ENCODE results near the gene PCBP3. TPM values are rescaled to one million over a fixed set of nuclear protein-coding genes. Genes with fewer than 3 reads are reported as not detected.

Gene PCBP3
- polyA plus RNA-seq, 1 donor from 2014 or later = 1.7 TPM

DNA sequence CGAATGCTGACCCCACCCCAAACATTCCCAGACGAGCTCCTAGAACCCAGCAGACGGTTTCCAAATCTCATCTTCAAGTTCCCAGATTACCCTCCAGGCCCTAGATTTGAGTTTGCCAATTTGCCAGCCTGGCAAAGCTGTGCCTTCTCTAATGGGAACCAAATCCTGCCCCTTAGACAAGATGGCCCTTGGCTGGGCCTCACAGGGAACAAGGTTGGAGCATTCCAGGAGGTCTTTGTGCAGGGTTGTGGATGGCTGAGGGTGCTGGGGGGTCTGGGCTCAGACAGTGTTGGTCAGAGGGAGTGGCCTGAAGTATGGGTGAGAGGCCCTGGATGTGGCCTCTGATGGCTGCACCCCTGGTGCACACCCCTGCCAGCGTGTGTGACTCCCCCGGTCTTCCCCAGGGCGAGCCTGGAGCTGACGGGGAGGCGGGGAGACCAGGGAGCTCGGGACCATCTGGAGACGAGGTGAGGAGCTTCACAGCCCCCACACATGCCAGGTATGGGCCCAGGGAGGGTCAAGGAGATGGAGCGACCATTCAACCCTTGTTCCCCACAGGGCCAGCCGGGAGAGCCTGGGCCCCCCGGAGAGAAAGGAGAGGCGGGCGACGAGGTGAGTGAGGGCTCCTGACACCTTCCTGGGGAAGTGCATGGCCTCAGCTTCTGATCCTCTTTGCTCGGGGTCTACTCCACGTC lies 348.2 kb downstream of the PCBP3 start:
- H3K27ac ChIP-seq (ENCODE audit: low read length) = no peak overlapping the region
- H3K79me2 ChIP-seq (replicated peaks; ENCODE audit: insufficient read depth, low read length) = no peaks in the 10 kb centered on the region
- H3K9ac ChIP-seq (ENCODE audit: low read length) = no peak overlapping the region
- H3K9me2 ChIP-seq (ENCODE audit: insufficient read depth, low read length) = no peaks in the 10 kb centered on the region
- no peaks in the 10 kb centered on the region for H4K20me1 ChIP-seq (ENCODE audit: insufficient read depth)
- no peaks in the 10 kb centered on the region for H3F3A ChIP-seq (ENCODE audit: insufficient read depth, low read length, poor library complexity, severe bottlenecking)
- H3K9me3 ChIP-seq (ENCODE audit: low read length) = no peaks in the 10 kb centered on the region
- no peak overlapping the region for H2AFZ ChIP-seq (ENCODE audit: low read depth, low read length)
- H3K36me3 ChIP-seq (ENCODE audit: insufficient read depth, low read length) = no peaks in the 10 kb centered on the region
- TF ChIP-seq EP300 (conservative IDR thresholded peaks at IDR 0.05; ENCODE audit: poor library complexity, severe bottlenecking) = no peak
- TF ChIP-seq TAF1 (IDR thresholded peaks at IDR 0.05; ENCODE audit: low read depth) = no peak
- no peak for TF ChIP-seq POLR2AphosphoS5 (IDR thresholded peaks at IDR 0.05)
- TF ChIP-seq SMC3 (conservative IDR thresholded peaks at IDR 0.05; ENCODE audit: poor library complexity) = no peak
- TF ChIP-seq, protein P1, sequence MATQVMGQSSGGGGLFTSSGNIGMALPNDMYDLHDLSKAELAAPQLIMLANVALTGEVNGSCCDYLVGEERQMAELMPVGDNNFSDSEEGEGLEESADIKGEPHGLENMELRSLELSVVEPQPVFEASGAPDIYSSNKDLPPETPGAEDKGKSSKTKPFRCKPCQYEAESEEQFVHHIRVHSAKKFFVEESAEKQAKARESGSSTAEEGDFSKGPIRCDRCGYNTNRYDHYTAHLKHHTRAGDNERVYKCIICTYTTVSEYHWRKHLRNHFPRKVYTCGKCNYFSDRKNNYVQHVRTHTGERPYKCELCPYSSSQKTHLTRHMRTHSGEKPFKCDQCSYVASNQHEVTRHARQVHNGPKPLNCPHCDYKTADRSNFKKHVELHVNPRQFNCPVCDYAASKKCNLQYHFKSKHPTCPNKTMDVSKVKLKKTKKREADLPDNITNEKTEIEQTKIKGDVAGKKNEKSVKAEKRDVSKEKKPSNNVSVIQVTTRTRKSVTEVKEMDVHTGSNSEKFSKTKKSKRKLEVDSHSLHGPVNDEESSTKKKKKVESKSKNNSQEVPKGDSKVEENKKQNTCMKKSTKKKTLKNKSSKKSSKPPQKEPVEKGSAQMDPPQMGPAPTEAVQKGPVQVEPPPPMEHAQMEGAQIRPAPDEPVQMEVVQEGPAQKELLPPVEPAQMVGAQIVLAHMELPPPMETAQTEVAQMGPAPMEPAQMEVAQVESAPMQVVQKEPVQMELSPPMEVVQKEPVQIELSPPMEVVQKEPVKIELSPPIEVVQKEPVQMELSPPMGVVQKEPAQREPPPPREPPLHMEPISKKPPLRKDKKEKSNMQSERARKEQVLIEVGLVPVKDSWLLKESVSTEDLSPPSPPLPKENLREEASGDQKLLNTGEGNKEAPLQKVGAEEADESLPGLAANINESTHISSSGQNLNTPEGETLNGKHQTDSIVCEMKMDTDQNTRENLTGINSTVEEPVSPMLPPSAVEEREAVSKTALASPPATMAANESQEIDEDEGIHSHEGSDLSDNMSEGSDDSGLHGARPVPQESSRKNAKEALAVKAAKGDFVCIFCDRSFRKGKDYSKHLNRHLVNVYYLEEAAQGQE (IDR thresholded peaks at IDR 0.05; ENCODE audit: borderline replicate concordance) = no peak
- TF ChIP-seq, protein P2, sequence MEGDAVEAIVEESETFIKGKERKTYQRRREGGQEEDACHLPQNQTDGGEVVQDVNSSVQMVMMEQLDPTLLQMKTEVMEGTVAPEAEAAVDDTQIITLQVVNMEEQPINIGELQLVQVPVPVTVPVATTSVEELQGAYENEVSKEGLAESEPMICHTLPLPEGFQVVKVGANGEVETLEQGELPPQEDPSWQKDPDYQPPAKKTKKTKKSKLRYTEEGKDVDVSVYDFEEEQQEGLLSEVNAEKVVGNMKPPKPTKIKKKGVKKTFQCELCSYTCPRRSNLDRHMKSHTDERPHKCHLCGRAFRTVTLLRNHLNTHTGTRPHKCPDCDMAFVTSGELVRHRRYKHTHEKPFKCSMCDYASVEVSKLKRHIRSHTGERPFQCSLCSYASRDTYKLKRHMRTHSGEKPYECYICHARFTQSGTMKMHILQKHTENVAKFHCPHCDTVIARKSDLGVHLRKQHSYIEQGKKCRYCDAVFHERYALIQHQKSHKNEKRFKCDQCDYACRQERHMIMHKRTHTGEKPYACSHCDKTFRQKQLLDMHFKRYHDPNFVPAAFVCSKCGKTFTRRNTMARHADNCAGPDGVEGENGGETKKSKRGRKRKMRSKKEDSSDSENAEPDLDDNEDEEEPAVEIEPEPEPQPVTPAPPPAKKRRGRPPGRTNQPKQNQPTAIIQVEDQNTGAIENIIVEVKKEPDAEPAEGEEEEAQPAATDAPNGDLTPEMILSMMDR (IDR thresholded peaks at IDR 0.05; ENCODE audit: poor library complexity, severe bottlenecking) = no peak
- TF ChIP-seq EZH2 (IDR thresholded peaks at IDR 0.05; ENCODE audit: borderline replicate concordance, insufficient read depth, low read length, poor library complexity, severe bottlenecking) = no peak
- no peak for TF ChIP-seq RAD21 (conservative IDR thresholded peaks at IDR 0.05)
- no peak overlapping the region for H3K4me2 ChIP-seq (ENCODE audit: low read length)
- no peaks in the 10 kb centered on the region for H3K27me3 ChIP-seq (ENCODE audit: insufficient read depth, low read depth, low read length)
- no peak overlapping the region for H3K4me3 ChIP-seq (ENCODE audit: low read length)

Other genes starting within 250 kb of the PCBP3 start
- 2.5 and 3.7 TPM in 2 replicates for gene COL18A1, start 238.6 kb upstream of the PCBP3 start, polyA plus RNA-seq
- 2.9 and 5.6 TPM in 2 replicates for gene SLC19A1, start 101.3 kb upstream of the PCBP3 start, polyA plus RNA-seq

Measured in neural cell (in vitro differentiated cells).